ENCODE measurements around the gene MSI1. TPM values are rescaled to one million over a fixed set of nuclear protein-coding genes. Genes with fewer than 3 reads are reported as not detected.

The MSI1 gene
- total and polyA plus RNA-seq, 9 donors: 1.2 to 7.3 (median 4.3) TPM

- Histone ChIP-seq H3K36me3 (ENCODE audit: control insufficient read depth, insufficient read depth, low read length) (no peaks in the 10 kb centered on the region), H3K27ac (ENCODE audit: low read length) (no peak within 1 kb of the TSS), H3K4me1 (ENCODE audit: control insufficient read depth, insufficient read depth, low read length) (peaks cover 7% of the 10 kb centered on the region), H3K9me3 (replicated peaks; ENCODE audit: control insufficient read depth, low read depth, low read length) (no peaks in the 10 kb centered on the region), H3K27me3 (ENCODE audit: control insufficient read depth, insufficient read depth, low read length) (no peaks in the 10 kb centered on the region), H3K4me3 (ENCODE audit: low read length) (no peak within 1 kb of the TSS)
- WGBS (ENCODE audit: insufficient coverage): 82% methylated on average over 3 of the region's 5 CpGs
- peak; percentile 31 for DNase-seq
Measured at GRCh38 chr12:120327593-120327992, 41.4 kb downstream of the MSI1 start, which contains the start of gene PLA2G1B. Gene PLA2G1B, minus strand, starts transcription at chr12:120327779. Its CDS starts 26 bp downstream, at chr12:120327753.

GRCh38 chr12:120324841-120325417, 44.0 kb downstream of the MSI1 start:
- DNase-seq: no peak
- WGBS (ENCODE audit: insufficient coverage): 69% methylated on average over 2 of the region's 9 CpGs
- Histone ChIP-seq H3K4me3 (ENCODE audit: low read length) (no peak overlapping the region), H3K36me3 (ENCODE audit: control insufficient read depth, insufficient read depth, low read length) (no peaks in the 10 kb centered on the region), H3K9me3 (replicated peaks; ENCODE audit: control insufficient read depth, low read depth, low read length) (no peaks in the 10 kb centered on the region), H3K4me1 (ENCODE audit: control insufficient read depth, insufficient read depth, low read length) (peaks cover 7% of the 10 kb centered on the region), H3K27ac (ENCODE audit: low read length) (no peak overlapping the region), H3K27me3 (ENCODE audit: control insufficient read depth, insufficient read depth, low read length) (no peaks in the 10 kb centered on the region)

- no peaks in the 10 kb centered on the region for H3K9me3 ChIP-seq (replicated peaks; ENCODE audit: control insufficient read depth, low read depth, low read length)
- H3K27me3 ChIP-seq (ENCODE audit: control insufficient read depth, insufficient read depth, low read length): no peaks in the 10 kb centered on the region
- H3K4me1 ChIP-seq (ENCODE audit: control insufficient read depth, insufficient read depth, low read length): peaks cover 7% of the 10 kb centered on the region
- H3K36me3 ChIP-seq (ENCODE audit: control insufficient read depth, insufficient read depth, low read length): no peaks in the 10 kb centered on the region
- H3K27ac ChIP-seq (ENCODE audit: low read length): no peak overlapping the region
- DNase-seq: no peak
- WGBS (ENCODE audit: insufficient coverage): no CpG with 5 or more reads among the region's 2 CpGs
- no peak overlapping the region for H3K4me3 ChIP-seq (ENCODE audit: low read length)
Measured at GRCh38 chr12:120323772-120324171, 45.2 kb downstream of the MSI1 start.

GRCh38 chr12:120321382-120322202, 47.4 kb downstream of the MSI1 start:
- no peak overlapping the region for H3K4me3 ChIP-seq (ENCODE audit: low read length)
- WGBS (ENCODE audit: insufficient coverage): 59% methylated on average over 5 of the region's 13 CpGs

GRCh38 chr12:120317224-120318105, 51.5 kb downstream of the MSI1 start:
- WGBS (ENCODE audit: insufficient coverage): 0% methylated on average over 12 of the region's 42 CpGs
- no peaks in the 10 kb centered on the region for H3K9me3 ChIP-seq (replicated peaks; ENCODE audit: control insufficient read depth, low read depth, low read length)
- DNase-seq: peak; percentile 100
- peak overlapping the region; percentile 50 for H3K4me3 ChIP-seq (ENCODE audit: low read length)
- peak overlapping the region; percentile 67 for H3K27ac ChIP-seq (ENCODE audit: low read length)
- H3K4me1 ChIP-seq (ENCODE audit: control insufficient read depth, insufficient read depth, low read length): peaks cover 4% of the 10 kb centered on the region
- no peaks in the 10 kb centered on the region for H3K36me3 ChIP-seq (ENCODE audit: control insufficient read depth, insufficient read depth, low read length)
- H3K27me3 ChIP-seq (ENCODE audit: control insufficient read depth, insufficient read depth, low read length): no peaks in the 10 kb centered on the region

More at GRCh38 chr12:120321382-120322202, 47.4 kb downstream of the MSI1 start:
- DNase-seq: no peak
- Histone ChIP-seq H3K27me3 (ENCODE audit: control insufficient read depth, insufficient read depth, low read length) (no peaks in the 10 kb centered on the region), H3K9me3 (replicated peaks; ENCODE audit: control insufficient read depth, low read depth, low read length) (no peaks in the 10 kb centered on the region), H3K36me3 (ENCODE audit: control insufficient read depth, insufficient read depth, low read length) (no peaks in the 10 kb centered on the region), H3K4me1 (ENCODE audit: control insufficient read depth, insufficient read depth, low read length) (peaks cover 11% of the 10 kb centered on the region), H3K27ac (ENCODE audit: low read length) (no peak overlapping the region)

- H3K4me3 ChIP-seq (ENCODE audit: low read length): peak overlapping the region; percentile 50
- H3K36me3 ChIP-seq (ENCODE audit: control insufficient read depth, insufficient read depth, low read length): no peaks in the 10 kb centered on the region
- H3K27ac ChIP-seq (ENCODE audit: low read length): peak overlapping the region; percentile 67
- 71% methylated on average over 6 of the region's 9 CpGs for WGBS (ENCODE audit: insufficient coverage)
- no peak for DNase-seq
- H3K27me3 ChIP-seq (ENCODE audit: control insufficient read depth, insufficient read depth, low read length): no peaks in the 10 kb centered on the region
- peaks cover 4% of the 10 kb centered on the region for H3K4me1 ChIP-seq (ENCODE audit: control insufficient read depth, insufficient read depth, low read length)
- H3K9me3 ChIP-seq (replicated peaks; ENCODE audit: control insufficient read depth, low read depth, low read length): no peaks in the 10 kb centered on the region
Measured at GRCh38 chr12:120316798-120317223, 52.2 kb downstream of the MSI1 start.

GRCh38 chr12:120314220-120314619, 54.7 kb downstream of the MSI1 start:
- H3K4me1 ChIP-seq (ENCODE audit: control insufficient read depth, insufficient read depth, low read length): peaks cover 4% of the 10 kb centered on the region
- no peak overlapping the region for H3K27ac ChIP-seq (ENCODE audit: low read length)
- no peaks in the 10 kb centered on the region for H3K36me3 ChIP-seq (ENCODE audit: control insufficient read depth, insufficient read depth, low read length)
- 37% methylated on average over 3 of the region's 5 CpGs for WGBS (ENCODE audit: insufficient coverage)
- no peaks in the 10 kb centered on the region for H3K27me3 ChIP-seq (ENCODE audit: control insufficient read depth, insufficient read depth, low read length)
- H3K4me3 ChIP-seq (ENCODE audit: low read length): no peak overlapping the region
- H3K9me3 ChIP-seq (replicated peaks; ENCODE audit: control insufficient read depth, low read depth, low read length): no peaks in the 10 kb centered on the region
- DNase-seq: no peak

- peak; percentile 98 for DNase-seq
- Histone ChIP-seq H3K4me3 (ENCODE audit: low read length) (peak within 1 kb of the TSS; percentile 50), H3K27ac (ENCODE audit: low read length) (peak within 1 kb of the TSS; percentile 76), H3K27me3 (ENCODE audit: control insufficient read depth, insufficient read depth, low read length) (no peaks in the 10 kb centered on the region), H3K4me1 (ENCODE audit: control insufficient read depth, insufficient read depth, low read length) (peaks cover 4% of the 10 kb centered on the region), H3K36me3 (ENCODE audit: control insufficient read depth, insufficient read depth, low read length) (no peaks in the 10 kb centered on the region), H3K9me3 (replicated peaks; ENCODE audit: control insufficient read depth, low read depth, low read length) (no peaks in the 10 kb centered on the region)
- WGBS (ENCODE audit: insufficient coverage): 0% methylated on average over 7 of the region's 31 CpGs
Measured at GRCh38 chr12:120301962-120302815, 66.8 kb downstream of the MSI1 start, which contains the start of gene SIRT4. Gene SIRT4, plus strand, starts transcription at chr12:120302321. Its CDS starts 1,241 bp downstream, at chr12:120303562.
